ENCODE measurements around the gene VDAC2.
"Not testable (repeated sequence)": the region's sequence is repeated elsewhere in the genome, so short reads cannot be mapped to it uniquely, and the experiment has no call there.

The VDAC2 gene

DNA sequence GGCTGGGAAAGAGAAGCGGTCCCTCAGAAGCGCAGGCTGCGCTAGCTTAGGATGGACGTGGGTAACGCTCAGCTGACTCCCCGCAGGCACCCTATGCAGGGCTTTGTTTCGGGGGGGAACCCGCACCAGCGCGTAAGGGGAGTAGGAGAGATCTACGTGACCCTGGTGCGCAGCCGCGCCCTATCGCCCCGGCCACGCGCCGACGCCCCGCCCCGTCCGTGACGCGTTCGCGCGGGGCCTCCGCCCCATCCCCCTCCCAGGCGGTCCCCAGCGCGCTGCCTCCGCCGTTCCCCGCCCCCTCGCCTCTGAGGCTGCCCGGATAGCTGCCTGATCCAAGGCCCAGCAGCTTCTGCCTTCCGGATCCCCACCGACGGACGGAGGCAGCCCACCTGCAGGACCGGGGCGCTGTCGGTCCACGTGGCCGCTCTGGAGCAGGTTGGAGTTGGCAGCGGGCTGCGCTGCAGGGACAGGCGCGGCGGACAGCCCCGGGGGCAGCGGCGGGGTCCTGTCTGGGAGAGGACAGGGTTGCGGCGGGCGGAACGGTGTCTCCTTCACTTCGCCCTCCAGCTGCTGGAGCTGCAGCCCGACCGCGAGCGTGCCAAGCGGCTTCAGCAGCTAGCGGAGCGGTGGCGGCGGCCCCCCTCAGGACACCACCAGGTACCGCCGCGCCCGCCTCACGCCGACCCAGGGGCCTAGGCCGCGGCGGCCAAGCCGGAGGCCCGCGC lies at the start of gene VDAC2:
TSS of gene VDAC2 (plus strand) at position 515 of the 725 bp plus-strand sequence. CDS start 363 bp downstream, outside the sequence.
- DNase-seq = peak; percentile 82

DNA sequence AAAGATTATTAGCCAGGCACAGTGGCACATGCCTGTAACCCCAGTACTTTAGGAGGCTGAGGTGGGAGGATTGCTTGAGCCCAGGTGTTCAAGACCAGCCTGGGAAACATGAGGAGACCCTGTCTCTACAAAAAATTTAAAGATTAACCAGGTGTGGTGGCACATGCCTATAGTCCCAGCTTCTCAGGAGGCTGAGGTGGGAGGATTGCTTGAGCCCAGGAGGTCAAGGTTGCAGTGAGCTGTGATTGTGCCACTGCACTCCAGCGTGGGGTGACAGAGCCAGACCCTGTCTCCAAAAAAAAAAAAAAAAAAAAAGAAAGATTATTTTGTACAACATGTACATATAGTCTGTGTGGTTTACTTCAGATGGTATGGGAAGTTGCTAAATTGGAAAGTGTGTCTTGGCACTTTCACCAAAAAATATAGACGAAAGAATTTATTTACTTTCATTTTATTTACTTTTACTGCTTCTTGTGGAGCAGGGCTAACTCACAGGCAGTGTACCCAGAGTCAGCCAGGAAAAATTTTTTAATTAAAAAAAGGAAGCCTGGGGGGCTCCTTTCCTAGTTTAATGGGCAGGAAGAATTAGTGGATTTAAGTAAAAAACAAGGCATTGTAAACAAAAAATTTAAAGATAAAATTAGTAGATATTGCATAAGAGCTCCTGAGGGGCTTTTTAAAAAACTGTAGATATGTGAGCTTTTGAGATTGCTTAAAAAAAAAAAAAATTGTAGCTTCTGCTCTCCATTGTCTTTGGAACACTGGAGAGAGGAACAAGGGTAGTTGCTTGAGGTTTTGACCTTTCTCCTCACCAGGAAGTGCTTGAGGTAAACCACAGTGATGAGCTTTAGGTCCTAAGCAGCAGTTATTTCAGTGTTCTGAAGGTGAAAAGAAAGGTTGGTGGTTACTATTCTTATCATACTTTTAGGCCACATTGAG lies 44.6 kb upstream of the VDAC2 start:
- peak; percentile 93 for DNase-seq

DNA sequence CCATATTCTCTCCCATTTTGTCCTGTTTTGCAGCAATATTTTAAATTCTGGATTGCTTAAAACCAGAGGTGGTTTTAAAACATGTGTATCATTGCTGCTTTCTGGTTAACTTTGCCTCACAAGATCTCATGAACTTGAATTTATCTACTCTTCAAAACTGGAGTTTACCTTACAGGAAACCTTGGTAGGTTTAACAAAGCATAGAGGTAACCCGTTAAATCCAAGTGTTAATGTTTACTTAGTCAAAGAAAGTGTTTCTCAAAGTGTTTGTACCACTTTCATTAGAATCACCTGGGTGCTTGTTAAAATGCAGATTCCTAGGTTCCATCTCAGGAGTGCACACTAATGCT lies 44.0 kb upstream of the VDAC2 start:
- DNase-seq = no peak

DNA sequence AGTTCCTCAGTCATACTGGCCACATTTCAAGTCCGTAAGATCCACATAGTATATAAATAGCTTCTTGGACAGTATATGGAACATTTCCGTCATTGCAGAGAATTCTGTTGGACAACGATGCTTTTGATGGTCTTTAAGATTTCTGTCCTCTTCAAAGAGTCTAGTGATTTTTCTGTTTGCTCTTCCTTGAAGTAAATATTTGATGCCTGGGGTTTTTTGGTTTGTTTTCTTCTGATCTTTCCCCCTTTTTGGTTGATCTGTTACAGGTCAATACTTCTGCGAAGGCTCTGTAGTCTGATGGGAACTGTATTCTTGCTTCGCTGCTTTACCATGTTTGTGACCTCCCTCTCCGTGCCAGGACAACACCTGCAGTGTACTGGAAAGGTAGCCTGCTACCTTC lies 42.3 kb upstream of the VDAC2 start:
- DNase-seq = no peak

- DNase-seq = peak; percentile 55
Measured at GRCh38 chr10:75170215-75170614, 40.4 kb upstream of the VDAC2 start.

DNA sequence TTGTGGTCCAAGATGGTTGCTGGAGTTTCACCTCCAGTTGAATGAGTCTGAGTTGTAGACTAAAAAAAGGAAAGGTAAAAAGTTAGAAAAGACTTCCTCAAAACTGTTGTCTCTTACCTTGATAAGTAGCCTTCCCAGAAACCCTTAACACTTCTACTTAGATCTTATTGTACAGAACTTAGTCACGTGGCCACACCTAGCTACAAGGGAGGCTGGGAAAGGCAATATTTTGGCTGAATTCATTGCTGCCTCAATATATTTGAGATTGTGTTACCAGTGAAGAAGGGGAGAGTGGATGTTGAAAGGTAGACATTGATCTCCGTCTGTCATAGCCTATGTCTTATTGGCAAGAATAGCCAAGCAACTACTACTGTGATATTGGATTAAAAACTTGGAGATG lies 35.5 kb upstream of the VDAC2 start:
- no peak for DNase-seq

DNA sequence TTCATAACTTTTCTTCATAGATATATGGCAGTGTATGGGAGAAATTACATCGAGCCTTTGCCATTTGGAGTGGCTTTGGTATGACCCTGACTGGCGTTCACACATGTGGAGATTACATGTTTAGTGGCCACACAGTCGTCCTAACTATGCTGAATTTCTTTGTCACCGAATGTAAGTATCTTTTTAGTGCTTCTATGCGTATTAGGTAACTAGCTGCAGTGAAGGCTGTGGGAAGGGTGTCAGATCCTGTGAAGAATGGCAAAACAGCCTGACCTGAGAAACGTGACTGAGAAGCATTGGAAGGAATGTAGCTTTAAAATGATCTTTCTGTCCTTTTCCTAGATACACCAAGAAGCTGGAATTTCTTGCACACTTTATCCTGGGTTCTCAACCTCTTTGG lies 34.5 kb upstream of the VDAC2 start:
- no peak for DNase-seq

- no peak for DNase-seq
Measured at GRCh38 chr10:75176736-75177135, 33.9 kb upstream of the VDAC2 start.

DNA sequence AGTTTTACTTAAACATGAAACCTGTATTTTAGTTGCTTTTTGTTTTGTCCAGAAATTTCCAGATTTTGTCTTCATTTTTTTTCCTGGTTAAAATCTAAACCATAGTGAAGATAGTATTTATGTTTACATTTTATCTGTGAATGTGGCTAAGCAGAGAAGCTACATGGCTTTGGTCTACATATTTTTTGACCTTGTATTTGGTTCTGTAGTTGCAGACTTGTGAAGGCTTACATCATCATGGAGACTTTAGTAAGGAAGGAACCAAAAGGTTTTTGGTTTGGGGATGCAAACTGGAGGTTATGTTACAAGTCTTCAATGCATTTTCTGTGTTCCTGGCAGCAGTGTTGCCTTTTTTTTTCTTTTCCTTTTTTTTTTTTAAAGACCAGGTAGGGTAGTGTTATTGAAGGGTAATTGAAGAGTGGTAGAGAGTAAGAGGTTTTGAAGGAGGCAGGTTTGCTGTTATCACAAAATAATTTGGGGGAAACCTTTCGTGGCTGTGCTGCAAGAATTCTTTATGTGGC lies 30.9 kb upstream of the VDAC2 start:
- no peak for DNase-seq

DNA sequence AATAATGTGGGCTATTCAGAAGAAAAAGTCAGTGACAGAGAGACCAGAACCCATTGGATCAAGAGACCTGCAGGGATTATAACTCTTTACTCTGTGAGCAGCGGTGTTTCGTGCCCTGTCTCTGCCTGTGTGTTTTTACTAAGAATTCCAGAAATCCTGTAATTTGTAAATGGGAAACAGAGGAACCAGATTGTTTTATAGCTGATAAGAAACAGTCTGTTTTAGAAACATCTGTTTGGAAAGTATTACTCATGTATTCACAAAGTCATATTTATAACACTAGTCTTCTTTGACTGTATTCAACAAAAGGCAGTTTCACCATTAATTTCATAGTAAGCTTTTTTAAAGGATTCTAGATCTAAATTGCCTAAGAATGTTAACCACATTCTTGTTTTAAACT lies 30.0 kb upstream of the VDAC2 start:
- DNase-seq = no peak

DNA sequence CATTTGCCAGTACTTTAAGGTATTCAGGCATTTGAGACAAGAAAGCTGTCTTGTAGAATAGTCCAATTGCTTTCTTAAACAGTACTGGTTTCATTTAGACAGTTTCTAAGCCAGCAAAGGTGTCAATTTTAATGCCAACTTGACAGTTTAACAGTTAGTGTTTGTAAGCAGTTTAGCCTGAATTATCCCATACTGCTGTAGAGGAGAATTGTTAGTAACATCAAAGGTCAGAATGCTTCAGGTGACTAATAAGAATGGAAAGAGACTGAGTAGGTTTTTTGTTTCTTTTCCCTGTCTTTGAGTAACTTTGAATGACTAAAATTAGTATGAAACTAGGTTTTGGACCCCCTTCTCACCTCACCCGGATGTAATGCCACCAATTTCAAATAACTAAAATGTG lies 29.5 kb upstream of the VDAC2 start:
- DNase-seq = no peak

DNA sequence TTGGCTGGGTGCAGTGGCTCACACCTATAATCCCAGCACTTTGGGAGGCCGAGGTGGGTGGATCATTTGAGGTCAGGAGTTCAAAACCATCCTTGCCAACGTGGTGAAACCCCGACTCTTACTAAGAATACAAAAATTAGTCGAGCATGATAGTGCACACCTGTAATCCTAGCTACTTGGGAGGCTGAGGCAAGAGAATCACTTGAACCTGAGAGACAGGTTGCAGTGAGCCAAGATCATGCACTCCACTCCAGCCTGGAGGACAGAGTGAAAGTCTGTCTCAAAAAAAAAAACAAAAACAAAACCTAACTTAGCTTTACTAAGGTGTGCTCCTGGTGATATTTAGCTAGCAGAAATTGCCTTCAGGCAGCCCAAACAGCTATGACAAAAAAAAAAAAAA lies 24.3 kb upstream of the VDAC2 start:
- no peak for DNase-seq

DNA sequence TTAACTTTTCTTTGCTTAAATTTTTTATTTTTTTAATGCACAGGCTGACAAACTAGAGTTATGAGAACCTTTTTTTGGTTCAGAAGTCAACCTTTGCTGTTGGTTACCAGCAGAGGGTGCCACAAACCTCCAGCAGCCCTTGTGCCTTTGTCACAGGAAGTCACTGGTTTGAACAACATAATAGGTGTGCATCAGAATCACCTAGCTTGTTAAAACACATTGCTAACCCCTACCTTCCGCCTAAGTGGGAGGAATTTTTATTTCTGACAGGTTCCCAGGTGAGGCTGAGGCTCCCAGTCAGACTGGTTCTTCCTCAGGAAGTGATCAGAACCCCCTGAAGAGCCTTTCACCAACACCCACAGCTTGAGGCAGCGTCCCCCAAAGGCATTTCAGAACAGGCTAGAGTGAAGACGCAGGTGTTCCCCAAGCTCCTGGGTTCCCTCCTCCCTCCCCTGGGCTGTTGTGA lies 22.6 kb upstream of the VDAC2 start:
- peak; percentile 35 for DNase-seq

DNA sequence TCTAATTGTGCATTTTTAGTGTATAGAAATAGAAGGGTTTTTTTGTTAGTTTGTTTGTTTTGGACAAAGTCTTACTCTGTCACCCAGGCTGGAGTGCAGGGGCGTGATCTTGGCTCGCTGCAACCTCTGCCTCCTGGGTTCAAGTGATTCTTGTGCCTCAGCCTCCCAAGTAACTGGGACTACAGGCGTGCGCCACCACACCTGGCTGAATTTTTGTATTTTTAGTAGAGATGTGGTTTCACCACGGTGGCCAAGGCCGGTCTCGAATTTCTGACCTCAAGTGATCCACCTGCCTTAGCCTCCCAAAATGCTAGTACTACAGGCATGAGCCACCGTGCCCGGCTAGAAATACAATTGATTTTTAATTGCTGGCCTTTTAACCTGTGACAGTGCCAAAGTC lies 22.1 kb upstream of the VDAC2 start:
- not testable (repeated sequence) for DNase-seq

- no peak for DNase-seq
Measured at GRCh38 chr10:75189266-75190096, 21.1 kb upstream of the VDAC2 start.

DNA sequence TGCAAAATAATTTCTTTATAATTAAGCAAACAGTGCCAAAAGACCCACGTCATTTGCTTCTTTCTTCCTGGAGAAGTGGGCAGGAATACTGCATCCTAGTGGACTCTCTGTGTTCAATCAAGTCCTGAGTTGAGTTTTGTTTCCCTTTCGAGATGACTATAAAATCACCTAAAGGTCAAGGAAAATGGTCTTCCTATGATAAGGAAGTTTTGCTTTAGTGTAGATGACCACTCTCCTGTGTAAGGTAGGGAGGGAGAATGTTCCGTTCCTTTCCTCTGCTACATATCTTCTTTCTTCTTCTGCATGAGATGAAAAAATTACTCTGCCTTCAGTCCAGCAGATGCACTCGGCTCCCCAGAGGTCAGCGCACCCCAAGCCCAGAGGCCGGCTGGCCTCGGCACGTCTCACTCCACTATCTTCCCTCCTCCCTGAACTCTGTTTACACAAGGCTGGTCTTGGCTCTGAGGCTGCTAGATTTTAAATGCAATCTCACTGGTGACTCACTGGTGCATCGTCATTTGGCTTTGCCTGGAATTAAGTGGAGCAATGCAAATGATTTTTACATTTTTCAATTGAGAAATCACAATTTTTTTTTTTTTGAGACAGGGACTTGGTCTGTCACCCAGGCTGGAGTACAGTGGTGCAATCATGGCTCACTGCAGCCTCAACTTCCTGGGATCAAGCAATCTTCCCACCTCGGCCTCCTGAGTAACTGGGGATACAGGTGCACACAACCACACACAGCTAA lies 18.6 kb upstream of the VDAC2 start:
- peak; percentile 63 for DNase-seq

DNA sequence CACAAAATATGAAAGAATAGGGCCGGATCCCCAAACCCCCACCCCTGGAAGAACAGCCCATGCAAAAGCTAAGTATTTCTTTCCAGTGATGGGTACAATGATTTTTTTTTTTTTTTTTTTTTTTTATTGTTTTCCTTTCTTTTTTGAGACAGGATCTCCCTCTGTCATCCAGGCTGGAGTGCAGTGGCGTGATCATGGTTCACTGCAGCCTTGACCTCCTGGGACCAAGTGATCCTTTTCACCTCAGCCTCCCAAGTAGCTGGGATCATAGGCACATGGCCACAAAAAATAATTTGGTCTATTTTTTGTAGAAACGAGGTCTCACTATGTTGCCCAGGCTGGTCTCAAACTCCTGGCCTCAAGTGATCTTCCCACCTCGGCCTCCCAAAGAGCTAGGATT lies 16.0 kb upstream of the VDAC2 start:
- DNase-seq = not testable (repeated sequence)

DNA sequence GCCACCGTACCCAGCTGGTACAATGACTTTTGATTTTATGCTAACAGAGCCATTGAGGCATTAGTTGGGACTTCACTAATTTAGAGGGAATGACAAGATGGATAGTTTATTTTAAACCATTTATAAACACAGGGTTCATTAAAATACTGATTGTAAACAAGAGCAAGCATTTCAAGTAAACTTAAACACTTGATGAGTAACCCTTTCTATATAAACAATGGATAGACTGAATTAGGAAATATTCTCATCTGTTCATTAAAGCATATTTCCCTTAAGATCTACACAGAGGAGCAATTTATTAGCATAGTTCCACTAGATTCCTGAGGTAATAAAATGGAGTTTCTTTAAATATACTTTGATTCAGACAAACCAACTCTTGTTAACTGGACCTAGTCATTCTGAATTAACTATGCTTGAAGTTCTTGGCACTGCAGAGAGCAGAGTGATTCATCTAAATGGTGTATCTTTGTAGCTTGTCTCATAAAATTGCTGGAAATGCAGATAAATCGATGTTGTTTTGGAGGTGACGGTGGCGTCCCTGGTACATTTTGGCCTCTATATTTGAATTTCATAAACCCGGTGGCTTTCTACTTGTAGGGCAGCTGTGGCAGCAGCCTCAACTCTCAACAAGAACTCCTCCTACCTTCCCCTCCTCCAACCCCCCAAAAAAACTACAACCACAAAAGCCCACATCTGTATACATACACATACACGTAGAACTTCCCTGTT lies 15.4 kb upstream of the VDAC2 start:
- DNase-seq = peak; percentile 9

DNA sequence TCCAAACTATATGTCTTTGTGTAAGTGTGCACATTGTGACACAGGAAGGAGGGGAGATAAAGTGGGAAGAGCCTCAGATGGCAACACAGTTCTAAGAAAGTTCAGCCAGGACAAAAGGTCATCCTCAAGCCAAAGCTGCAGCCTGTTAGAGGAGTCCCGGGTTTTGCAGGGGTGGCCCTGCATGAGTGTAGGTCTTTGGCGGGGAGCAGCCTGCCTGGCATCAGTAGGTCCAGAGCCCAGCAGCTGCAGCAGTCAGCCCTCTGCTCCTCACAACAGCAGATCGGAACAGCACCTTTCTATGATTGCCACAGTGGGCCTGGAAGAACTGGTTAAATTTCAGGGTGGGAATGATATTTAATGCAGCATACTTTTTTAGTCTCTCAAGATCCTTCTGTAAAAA lies 13.5 kb upstream of the VDAC2 start:
- no peak for DNase-seq

- no peak for DNase-seq
Measured at GRCh38 chr10:75197906-75198305, 12.7 kb upstream of the VDAC2 start.

DNA sequence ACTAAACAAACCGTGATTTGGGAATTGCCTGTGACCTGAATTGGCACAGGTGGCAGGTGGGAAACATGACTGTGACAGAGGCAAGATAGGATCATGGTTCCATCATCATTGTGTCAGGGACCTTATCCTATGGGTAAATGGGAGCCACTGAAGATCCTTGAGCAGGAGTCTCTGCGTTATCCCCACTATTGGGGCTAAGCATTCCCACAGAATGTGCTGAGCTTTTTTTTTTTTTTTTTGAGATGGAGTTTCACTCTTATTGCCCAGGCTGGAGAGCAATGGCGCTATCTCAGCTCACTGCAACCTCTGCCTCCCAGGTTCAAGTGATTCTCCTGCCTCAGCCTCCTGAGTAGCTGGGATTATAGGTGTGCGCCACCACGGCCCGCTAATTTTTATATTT lies 10.6 kb upstream of the VDAC2 start:
- not testable (repeated sequence) for DNase-seq

Measured in MV-4-11 (cell line).